ENCODE results near the gene USP7. TPM values are rescaled to one million over a fixed set of nuclear protein-coding genes. Genes with fewer than 3 reads are reported as not detected.
A peak's percentile ranks its signal among the peaks of the same experiment; 100 is the strongest.

The USP7 gene
- total RNA-seq, 1 experiment from 2014 or later: 148 TPM

DNA sequence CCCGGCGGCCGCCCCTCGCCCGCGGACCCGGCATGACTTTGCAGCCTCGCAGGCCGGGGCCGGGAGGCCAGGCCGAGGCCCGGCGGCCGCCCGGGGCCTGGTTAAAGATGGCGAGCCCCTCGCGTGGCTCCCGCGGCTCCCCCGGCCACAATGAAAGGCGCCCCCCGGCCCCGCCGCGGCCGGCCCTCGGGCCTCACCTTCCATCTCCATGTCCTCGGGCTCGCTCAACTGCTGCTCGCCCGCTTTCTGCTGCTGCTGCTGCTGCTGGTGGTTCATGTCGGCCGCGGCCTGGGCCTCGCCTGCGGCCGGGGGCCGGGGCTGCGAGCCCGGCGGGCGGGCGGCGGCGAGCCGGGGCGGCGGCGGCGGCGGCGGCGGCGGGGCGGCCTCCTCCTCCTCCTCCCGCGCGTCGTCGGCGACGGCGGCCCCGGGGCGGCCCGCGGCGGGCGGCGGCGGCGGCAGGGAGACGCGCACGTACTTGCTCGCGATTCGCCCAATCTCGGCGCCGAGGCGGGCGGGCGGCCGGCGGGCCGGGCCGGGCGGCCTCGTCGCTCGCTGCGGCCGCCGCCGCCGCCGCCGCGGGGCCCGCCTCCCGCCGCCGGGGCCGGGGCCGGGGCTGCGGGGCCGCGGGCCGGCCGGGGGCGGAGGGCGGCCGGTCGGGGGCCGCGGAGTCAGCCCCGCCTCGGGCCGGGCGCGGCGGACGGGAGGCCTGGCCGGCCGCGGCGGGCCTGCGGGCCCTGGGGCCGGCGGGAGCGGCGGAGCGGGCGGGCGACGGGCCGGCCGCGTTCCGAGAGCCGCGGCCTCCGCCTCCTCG, 491 bp downstream of the USP7 start:
- peak in 1 of 2 experiments; percentile 24 for DNase-seq
- Histone ChIP-seq H3K4me3 (ENCODE audit: low read depth, low read length) (peak overlapping the region; percentile 83), H3K4me1 (peaks cover 18% of the 10 kb centered on the region), H3K9me3 (no peaks in the 10 kb centered on the region), H3K36me3 (ENCODE audit: control insufficient read depth, insufficient read depth, low read length) (no peaks in the 10 kb centered on the region), H3K27me3 (replicated peaks; ENCODE audit: control insufficient read depth, insufficient read depth, low read length) (no peaks in the 10 kb centered on the region)
- no peaks in the 10 kb centered on the region for H3K27me3 Mint-ChIP-seq (ENCODE audit: insufficient read depth, unreplicated experiment)
- CTCF ChIA-PET: no interaction called here
- no peak overlapping the region for H3K27ac Mint-ChIP-seq (ENCODE audit: unreplicated experiment)
- no peaks in the 10 kb centered on the region for H3K9me3 Mint-ChIP-seq (ENCODE audit: unreplicated experiment)
- peaks cover 26% of the 10 kb centered on the region for H3K4me1 Mint-ChIP-seq (ENCODE audit: low read depth, unreplicated experiment)
- TF ChIP-seq, protein P1, sequence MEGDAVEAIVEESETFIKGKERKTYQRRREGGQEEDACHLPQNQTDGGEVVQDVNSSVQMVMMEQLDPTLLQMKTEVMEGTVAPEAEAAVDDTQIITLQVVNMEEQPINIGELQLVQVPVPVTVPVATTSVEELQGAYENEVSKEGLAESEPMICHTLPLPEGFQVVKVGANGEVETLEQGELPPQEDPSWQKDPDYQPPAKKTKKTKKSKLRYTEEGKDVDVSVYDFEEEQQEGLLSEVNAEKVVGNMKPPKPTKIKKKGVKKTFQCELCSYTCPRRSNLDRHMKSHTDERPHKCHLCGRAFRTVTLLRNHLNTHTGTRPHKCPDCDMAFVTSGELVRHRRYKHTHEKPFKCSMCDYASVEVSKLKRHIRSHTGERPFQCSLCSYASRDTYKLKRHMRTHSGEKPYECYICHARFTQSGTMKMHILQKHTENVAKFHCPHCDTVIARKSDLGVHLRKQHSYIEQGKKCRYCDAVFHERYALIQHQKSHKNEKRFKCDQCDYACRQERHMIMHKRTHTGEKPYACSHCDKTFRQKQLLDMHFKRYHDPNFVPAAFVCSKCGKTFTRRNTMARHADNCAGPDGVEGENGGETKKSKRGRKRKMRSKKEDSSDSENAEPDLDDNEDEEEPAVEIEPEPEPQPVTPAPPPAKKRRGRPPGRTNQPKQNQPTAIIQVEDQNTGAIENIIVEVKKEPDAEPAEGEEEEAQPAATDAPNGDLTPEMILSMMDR (IDR thresholded peaks at IDR 0.05; ENCODE audit: insufficient read depth in 1 of 2, low read depth in 1 of 2, low read length in 1 of 2, severe bottlenecking in 1 of 2, unreplicated experiment in 1 of 2): no peak
- peak overlapping the region; percentile 92 for H3K4me3 Mint-ChIP-seq (ENCODE audit: unreplicated experiment)
- H3K36me3 Mint-ChIP-seq (ENCODE audit: insufficient read depth, unreplicated experiment): peaks cover 16% of the 10 kb centered on the region
- BruUV-seq (replicated peaks): no TSS peak
- POLR2A ChIA-PET: interaction anchor here (0.6 kb wide), 1 partner anchor 102 kb away, joined by 7 read pairs; no protein-coding TSS in a partner anchor
- intact Hi-C loops (cut with micrococcal nuclease; ENCODE audit: unreplicated experiment): no loop called here

DNA sequence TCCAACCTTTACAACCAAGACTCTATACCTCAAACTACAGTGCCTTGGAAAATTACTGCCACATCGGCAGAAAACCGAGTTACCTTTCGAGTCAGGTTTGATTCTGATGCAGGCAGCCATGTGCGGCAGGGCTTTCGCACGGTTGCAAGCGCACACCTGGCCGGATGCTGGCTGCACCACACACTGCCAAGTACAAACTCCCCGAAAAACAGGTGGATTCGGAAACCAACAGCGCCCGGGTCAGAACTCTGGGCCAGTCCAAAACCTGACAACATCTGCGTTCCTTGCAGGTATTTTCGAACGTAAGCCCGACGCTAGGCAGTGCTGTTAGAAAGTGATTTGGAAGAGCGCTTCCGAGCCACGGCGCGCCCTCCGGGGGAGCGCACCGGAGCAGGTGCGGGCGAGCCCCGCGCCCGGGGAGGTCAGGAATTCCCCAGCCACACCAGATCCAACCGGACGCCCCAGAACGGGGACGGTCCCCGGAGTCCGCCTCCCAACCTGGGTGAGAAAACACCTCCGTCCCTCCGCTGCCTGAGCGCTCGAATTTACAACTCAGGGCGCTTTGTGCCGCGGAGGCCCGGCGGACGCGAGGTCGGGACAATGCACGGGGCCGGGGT, 1.2 kb downstream of the USP7 start:
- TF ChIP-seq, protein P1 (IDR thresholded peaks at IDR 0.05; ENCODE audit: insufficient read depth in 1 of 2, low read depth in 1 of 2, low read length in 1 of 2, severe bottlenecking in 1 of 2, unreplicated experiment in 1 of 2): no peak
- Histone ChIP-seq H3K4me1 (peaks cover 18% of the 10 kb centered on the region), H3K4me3 (ENCODE audit: low read depth, low read length) (peak overlapping the region; percentile 83), H3K9me3 (no peaks in the 10 kb centered on the region), H3K27me3 (replicated peaks; ENCODE audit: control insufficient read depth, insufficient read depth, low read length) (no peaks in the 10 kb centered on the region), H3K36me3 (ENCODE audit: control insufficient read depth, insufficient read depth, low read length) (no peaks in the 10 kb centered on the region)
- H3K9me3 Mint-ChIP-seq (ENCODE audit: unreplicated experiment): no peaks in the 10 kb centered on the region
- H3K4me1 Mint-ChIP-seq (ENCODE audit: low read depth, unreplicated experiment): peaks cover 26% of the 10 kb centered on the region
- H3K36me3 Mint-ChIP-seq (ENCODE audit: insufficient read depth, unreplicated experiment): peaks cover 16% of the 10 kb centered on the region
- H3K4me3 Mint-ChIP-seq (ENCODE audit: unreplicated experiment): peak overlapping the region; percentile 92
- peak overlapping the region; percentile 68 for H3K27ac Mint-ChIP-seq (ENCODE audit: unreplicated experiment)
- BruUV-seq (replicated peaks): no TSS peak
- intact Hi-C loops (cut with micrococcal nuclease; ENCODE audit: unreplicated experiment): no loop called here
- DNase-seq: peak in 1 of 2 experiments; percentile 29
- POLR2A ChIA-PET: no interaction called here
- no peaks in the 10 kb centered on the region for H3K27me3 Mint-ChIP-seq (ENCODE audit: insufficient read depth, unreplicated experiment)
- CTCF ChIA-PET: interaction anchor here (0.9 kb wide), 1 partner anchor 47 kb away, joined by 5 read pairs; no protein-coding TSS in a partner anchor

DNA sequence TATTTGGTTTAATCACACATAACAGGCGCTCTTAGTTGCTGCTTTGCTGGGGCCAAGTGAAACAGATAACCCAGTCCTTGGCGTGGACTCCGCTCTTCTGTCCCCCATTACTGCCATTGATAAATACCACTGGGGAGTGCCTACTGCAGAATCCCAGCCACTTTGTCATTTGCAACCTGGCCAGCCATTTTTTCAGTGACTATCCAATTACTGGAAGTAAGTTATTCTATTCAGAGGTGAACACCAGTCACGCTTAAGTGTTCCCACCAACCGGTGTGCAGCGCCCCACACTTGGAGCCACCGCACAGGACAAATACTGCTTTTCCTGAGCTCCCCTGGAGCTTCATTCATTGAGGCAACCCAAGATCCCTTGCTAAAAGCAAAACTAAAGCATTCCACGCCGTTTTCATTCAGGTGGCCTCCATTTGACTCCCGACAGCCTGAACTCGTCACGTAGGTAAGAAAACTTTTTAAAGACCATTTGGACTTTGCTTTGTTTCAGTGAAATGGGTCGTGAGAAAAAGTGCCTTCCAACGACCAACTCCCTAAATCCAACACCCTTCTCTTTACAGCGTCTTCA, 1.8 kb downstream of the USP7 start:
- Mint-ChIP-seq H3K27me3 (ENCODE audit: insufficient read depth, unreplicated experiment) (no peaks in the 10 kb centered on the region), H3K4me3 (ENCODE audit: unreplicated experiment) (peak overlapping the region; percentile 92), H3K9me3 (ENCODE audit: unreplicated experiment) (no peaks in the 10 kb centered on the region), H3K4me1 (ENCODE audit: low read depth, unreplicated experiment) (peaks cover 26% of the 10 kb centered on the region), H3K36me3 (ENCODE audit: insufficient read depth, unreplicated experiment) (peaks cover 16% of the 10 kb centered on the region), H3K27ac (ENCODE audit: unreplicated experiment) (peak overlapping the region; percentile 68)
- H3K4me3 ChIP-seq (ENCODE audit: low read depth, low read length): peak overlapping the region; percentile 83
- H3K4me1 ChIP-seq: peaks cover 18% of the 10 kb centered on the region
- ChIA-PET CTCF (interaction anchor here (0.9 kb wide), 1 partner anchor 47 kb away, joined by 5 read pairs; no protein-coding TSS in a partner anchor), POLR2A (no interaction called here)
- H3K9me3 ChIP-seq: no peaks in the 10 kb centered on the region
- no peak for DNase-seq
- intact Hi-C loops (cut with micrococcal nuclease; ENCODE audit: unreplicated experiment): no loop called here
- TSS peak; percentile 35 for BruUV-seq (replicated peaks)
- H3K27me3 ChIP-seq (replicated peaks; ENCODE audit: control insufficient read depth, insufficient read depth, low read length): no peaks in the 10 kb centered on the region
- TF ChIP-seq, protein P1 (IDR thresholded peaks at IDR 0.05; ENCODE audit: insufficient read depth in 1 of 2, low read depth in 1 of 2, low read length in 1 of 2, severe bottlenecking in 1 of 2, unreplicated experiment in 1 of 2): no peak
- no peaks in the 10 kb centered on the region for H3K36me3 ChIP-seq (ENCODE audit: control insufficient read depth, insufficient read depth, low read length)
